ENCODE results near the gene CEP20.
"Not testable (repeated sequence)": the region's sequence is repeated elsewhere in the genome, so short reads cannot be mapped to it uniquely, and the experiment has no call there.

The CEP20 gene

GRCh38 chr16:15888072-15888976 lies at the start of gene CEP20:
Gene CEP20 (minus strand): TSS chr16:15888603. CDS start chr16:15888585, 18 bp downstream.
- peak; percentile 96 for DNase-seq (ENCODE audit: low read depth)

GRCh38 chr16:15936809-15937208 lies 48.4 kb upstream of the CEP20 start:
- DNase-seq (ENCODE audit: low read depth) = not testable (repeated sequence)

GRCh38 chr16:15934991-15935390 lies 46.6 kb upstream of the CEP20 start:
- no peak for DNase-seq (ENCODE audit: low read depth)

GRCh38 chr16:15933781-15934180 lies 45.4 kb upstream of the CEP20 start:
- DNase-seq (ENCODE audit: low read depth) = no peak

- no peak for DNase-seq (ENCODE audit: low read depth)
Measured at GRCh38 chr16:15932939-15933338, 44.5 kb upstream of the CEP20 start.

GRCh38 chr16:15928261-15929104 lies 40.1 kb upstream of the CEP20 start:
- no peak for DNase-seq (ENCODE audit: low read depth)

GRCh38 chr16:15925631-15926030 lies 37.2 kb upstream of the CEP20 start:
- no peak for DNase-seq (ENCODE audit: low read depth)

GRCh38 chr16:15924996-15925395 lies 36.6 kb upstream of the CEP20 start:
- no peak for DNase-seq (ENCODE audit: low read depth)

- no peak for DNase-seq (ENCODE audit: low read depth)
Measured at GRCh38 chr16:15919331-15919730, 30.9 kb upstream of the CEP20 start.

GRCh38 chr16:15918314-15918713 lies 29.9 kb upstream of the CEP20 start:
- not testable (repeated sequence) for DNase-seq (ENCODE audit: low read depth)

- no peak for DNase-seq (ENCODE audit: low read depth)
Measured at GRCh38 chr16:15916323-15916722, 27.9 kb upstream of the CEP20 start.

- DNase-seq (ENCODE audit: low read depth) = no peak
Measured at GRCh38 chr16:15915555-15916081, 27.2 kb upstream of the CEP20 start.

GRCh38 chr16:15913046-15913698 lies 24.8 kb upstream of the CEP20 start:
- DNase-seq (ENCODE audit: low read depth) = no peak

GRCh38 chr16:15911198-15911597 lies 22.8 kb upstream of the CEP20 start:
- DNase-seq (ENCODE audit: low read depth) = no peak

- no peak for DNase-seq (ENCODE audit: low read depth)
Measured at GRCh38 chr16:15907863-15908478, 19.6 kb upstream of the CEP20 start.

GRCh38 chr16:15906439-15906838 lies 18.0 kb upstream of the CEP20 start:
- no peak for DNase-seq (ENCODE audit: low read depth)

- DNase-seq (ENCODE audit: low read depth) = no peak
Measured at GRCh38 chr16:15903960-15904359, 15.6 kb upstream of the CEP20 start.

GRCh38 chr16:15900901-15901500 lies 12.6 kb upstream of the CEP20 start:
- DNase-seq (ENCODE audit: low read depth) = no peak

GRCh38 chr16:15900357-15900756 lies 12.0 kb upstream of the CEP20 start:
- DNase-seq (ENCODE audit: low read depth) = no peak

GRCh38 chr16:15899538-15900100 lies 11.2 kb upstream of the CEP20 start:
- DNase-seq (ENCODE audit: low read depth) = peak; percentile 94

GRCh38 chr16:15898654-15899053 lies 10.3 kb upstream of the CEP20 start:
- no peak for DNase-seq (ENCODE audit: low read depth)
